ENCODE results near the gene LDLRAD3.

LDLRAD3 gene

GRCh38 chr11:36051235-36052144 is 107.6 kb downstream of the LDLRAD3 start:
- TF ChIP-seq FOXM1 (IDR thresholded peaks at IDR 0.05; ENCODE audit: borderline replicate concordance, low read depth): no peak

- TF ChIP-seq TCF12 (IDR thresholded peaks at IDR 0.05; ENCODE audit: low read depth) (no peak), EP300 (IDR thresholded peaks at IDR 0.05; ENCODE audit: borderline replicate concordance) (no peak), FOXM1 (IDR thresholded peaks at IDR 0.05; ENCODE audit: borderline replicate concordance, low read depth) (no peak), EGR1 (IDR thresholded peaks at IDR 0.05) (no peak), CEBPB (IDR thresholded peaks at IDR 0.05) (no peak), RAD21 (IDR thresholded peaks at IDR 0.05; ENCODE audit: low read depth) (no peak), YY1 (IDR thresholded peaks at IDR 0.05; ENCODE audit: low read depth) (no peak), MAX (IDR thresholded peaks at IDR 0.05) (no peak), ZBTB7A (IDR thresholded peaks at IDR 0.05; ENCODE audit: low read depth) (no peak)
Measured at GRCh38 chr11:36053281-36053680, 109.4 kb downstream of the LDLRAD3 start.

- TF ChIP-seq YY1 (IDR thresholded peaks at IDR 0.05; ENCODE audit: low read depth): no peak
- no peak for TF ChIP-seq CREB1 (IDR thresholded peaks at IDR 0.05; ENCODE audit: low read depth)
- no peak for TF ChIP-seq RAD21 (IDR thresholded peaks at IDR 0.05; ENCODE audit: low read depth)
- TF ChIP-seq CEBPB (IDR thresholded peaks at IDR 0.05): no peak
- TF ChIP-seq USF1 (IDR thresholded peaks at IDR 0.05): no peak
Measured at GRCh38 chr11:36053862-36054261, 110.0 kb downstream of the LDLRAD3 start.

- no peak for TF ChIP-seq TEAD4 (IDR thresholded peaks at IDR 0.05)
Measured at GRCh38 chr11:36054628-36055027, 110.8 kb downstream of the LDLRAD3 start.

- TF ChIP-seq REST (IDR thresholded peaks at IDR 0.05; ENCODE audit: low read depth): no peak
- TF ChIP-seq TCF12 (IDR thresholded peaks at IDR 0.05; ENCODE audit: low read depth): no peak
- TF ChIP-seq TEAD4 (IDR thresholded peaks at IDR 0.05): no peak
- TF ChIP-seq TAF1 (IDR thresholded peaks at IDR 0.05; ENCODE audit: low read depth): no peak
- no peak for TF ChIP-seq EP300 (IDR thresholded peaks at IDR 0.05; ENCODE audit: borderline replicate concordance)
- TF ChIP-seq RAD21 (IDR thresholded peaks at IDR 0.05; ENCODE audit: low read depth): peak; percentile 82
- TF ChIP-seq YY1 (IDR thresholded peaks at IDR 0.05; ENCODE audit: low read depth): no peak
Measured at GRCh38 chr11:36056160-36056751, 112.4 kb downstream of the LDLRAD3 start.

- no peak for TF ChIP-seq CEBPB (IDR thresholded peaks at IDR 0.05)
- TF ChIP-seq RAD21 (IDR thresholded peaks at IDR 0.05; ENCODE audit: low read depth): no peak
- TF ChIP-seq FOXM1 (IDR thresholded peaks at IDR 0.05; ENCODE audit: borderline replicate concordance, low read depth): no peak
- TF ChIP-seq MAX (IDR thresholded peaks at IDR 0.05): no peak
- TF ChIP-seq TCF12 (IDR thresholded peaks at IDR 0.05; ENCODE audit: low read depth): no peak
- TF ChIP-seq NFIC (IDR thresholded peaks at IDR 0.05): no peak
- no peak for TF ChIP-seq YY1 (IDR thresholded peaks at IDR 0.05; ENCODE audit: low read depth)
- TF ChIP-seq CREB1 (IDR thresholded peaks at IDR 0.05; ENCODE audit: low read depth): no peak
- TF ChIP-seq REST (IDR thresholded peaks at IDR 0.05; ENCODE audit: low read depth): no peak
- no peak for TF ChIP-seq EGR1 (IDR thresholded peaks at IDR 0.05)
- TF ChIP-seq USF1 (IDR thresholded peaks at IDR 0.05): no peak
- TF ChIP-seq EP300 (IDR thresholded peaks at IDR 0.05; ENCODE audit: borderline replicate concordance): no peak
- TF ChIP-seq TEAD4 (IDR thresholded peaks at IDR 0.05): no peak
- no peak for TF ChIP-seq ZBTB7A (IDR thresholded peaks at IDR 0.05; ENCODE audit: low read depth)
Measured at GRCh38 chr11:36057379-36058042, 113.6 kb downstream of the LDLRAD3 start.
